Glutamatergic neuron (in vitro differentiated cells): Measurements from ENCODE around the gene HMBS. TPM values are rescaled to one million over a fixed set of nuclear protein-coding genes. Genes with fewer than 3 reads are reported as not detected.
"Not testable (repeated sequence)": the region's sequence is repeated elsewhere in the genome, so short reads cannot be mapped to it uniquely, and the experiment has no call there.

Experiments
- DNase-seq: peaks from one replicate; pipeline ENCODE4 v3.0.0; 2022
- H3K27ac Mint-ChIP-seq: one replicate; pipeline ENCODE4 v1.8.0; 2020; ENCODE audit warnings: mild to moderate bottlenecking, mixed read lengths, inconsistent platforms; ENCODE audit not compliant: unreplicated experiment
- H3K27me3 Mint-ChIP-seq: one replicate; pipeline ENCODE4 v1.8.0; 2020; ENCODE audit warnings: mild to moderate bottlenecking, moderate library complexity, mixed read lengths, inconsistent platforms; ENCODE audit not compliant: unreplicated experiment
- H3K36me3 Mint-ChIP-seq: one replicate; pipeline ENCODE4 v1.8.0; 2020; ENCODE audit warnings: mild to moderate bottlenecking, mixed read lengths, inconsistent platforms; ENCODE audit not compliant: unreplicated experiment
- H3K4me1 Mint-ChIP-seq: one replicate; pipeline ENCODE4 v1.8.0; 2020; ENCODE audit warnings: mild to moderate bottlenecking, low read depth, mixed read lengths, inconsistent platforms; ENCODE audit not compliant: unreplicated experiment
- H3K4me3 Mint-ChIP-seq: one replicate; pipeline ENCODE4 v1.8.0; 2020; ENCODE audit warnings: mild to moderate bottlenecking, mixed read lengths, inconsistent platforms; ENCODE audit not compliant: unreplicated experiment
- H3K9me3 Mint-ChIP-seq: one replicate; pipeline ENCODE4 v1.8.0; 2020; ENCODE audit warnings: mild to moderate bottlenecking, moderate library complexity, mixed read lengths, inconsistent platforms; ENCODE audit not compliant: unreplicated experiment
- long read RNA-seq: library from polyadenylated mRNA; unstranded; transcript quantifications from one replicate; pipeline ENCODE4 v2.0.0, GENCODE V29; 2020; ENCODE audit not compliant: unreplicated experiment
- total RNA-seq: library from RNA; stranded (reverse); fragmentation: NEBNext Ultra II Directional; extraction: Animal tissue kit (Norgen Biotek cat#: 25700); gene quantifications from one replicate; pipeline ENCODE4 v1.2.1, GENCODE V29; 2021; ENCODE audit not compliant: unreplicated experiment
- TF ChIP-seq, protein P1 (sequence below): fragments of 200-600 bp; sonication (generic); IDR thresholded peaks from one replicate; pipeline ENCODE4 v1.5.0; 2021; ENCODE audit not compliant: partially characterized antibody, unreplicated experiment

The HMBS gene
- 30.4 TPM for total RNA-seq
- long read RNA-seq, transcript HMBS-201 (14 exons, 1,501 nt) = major isoform, 29 of 52 reads
- long read RNA-seq, partial matches to known transcripts = 2 of 52 reads
- long read RNA-seq, other reads (novel, unspliced or antisense) = 20 of 52 reads

- Mint-ChIP-seq H3K36me3 (no peaks in the 10 kb centered on the region), H3K9me3 (peaks cover 7% of the 10 kb centered on the region), H3K27ac (peak within 1 kb of the TSS; percentile 90), H3K27me3 (peaks cover 4% of the 10 kb centered on the region), H3K4me3 (peak within 1 kb of the TSS; percentile 98), H3K4me1 (no peaks in the 10 kb centered on the region)
- peak; percentile 88 for DNase-seq
- TF ChIP-seq, protein P1, sequence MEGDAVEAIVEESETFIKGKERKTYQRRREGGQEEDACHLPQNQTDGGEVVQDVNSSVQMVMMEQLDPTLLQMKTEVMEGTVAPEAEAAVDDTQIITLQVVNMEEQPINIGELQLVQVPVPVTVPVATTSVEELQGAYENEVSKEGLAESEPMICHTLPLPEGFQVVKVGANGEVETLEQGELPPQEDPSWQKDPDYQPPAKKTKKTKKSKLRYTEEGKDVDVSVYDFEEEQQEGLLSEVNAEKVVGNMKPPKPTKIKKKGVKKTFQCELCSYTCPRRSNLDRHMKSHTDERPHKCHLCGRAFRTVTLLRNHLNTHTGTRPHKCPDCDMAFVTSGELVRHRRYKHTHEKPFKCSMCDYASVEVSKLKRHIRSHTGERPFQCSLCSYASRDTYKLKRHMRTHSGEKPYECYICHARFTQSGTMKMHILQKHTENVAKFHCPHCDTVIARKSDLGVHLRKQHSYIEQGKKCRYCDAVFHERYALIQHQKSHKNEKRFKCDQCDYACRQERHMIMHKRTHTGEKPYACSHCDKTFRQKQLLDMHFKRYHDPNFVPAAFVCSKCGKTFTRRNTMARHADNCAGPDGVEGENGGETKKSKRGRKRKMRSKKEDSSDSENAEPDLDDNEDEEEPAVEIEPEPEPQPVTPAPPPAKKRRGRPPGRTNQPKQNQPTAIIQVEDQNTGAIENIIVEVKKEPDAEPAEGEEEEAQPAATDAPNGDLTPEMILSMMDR = no peak
Observed at GRCh38 chr11:119084663-119085436, at the start of gene HMBS. Gene HMBS, plus strand, starts transcription at chr11:119084881. Its CDS starts 153 bp downstream, at chr11:119085034.

DNA sequence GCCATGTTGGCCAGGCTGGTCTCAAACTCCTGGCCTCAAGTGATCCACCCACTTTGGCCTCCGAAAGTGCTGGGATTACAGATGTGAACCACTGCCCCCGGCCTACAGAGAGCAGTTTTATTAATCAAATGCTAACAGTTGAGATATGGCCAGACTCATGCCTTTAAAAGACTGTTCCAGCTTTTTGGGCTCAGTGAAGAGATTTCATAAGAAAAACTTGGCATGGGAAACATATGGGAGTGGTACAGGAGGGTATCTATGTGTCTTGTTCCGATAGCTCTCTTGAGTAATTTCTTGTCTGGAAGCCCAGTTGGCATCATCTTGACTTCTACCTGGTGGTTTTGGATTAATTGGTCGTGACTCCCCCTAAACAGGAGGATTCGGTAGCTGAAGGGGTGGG lies 45.8 kb upstream of the HMBS start:
- H3K4me1 Mint-ChIP-seq = no peaks in the 10 kb centered on the region
- no peak overlapping the region for H3K4me3 Mint-ChIP-seq
- H3K9me3 Mint-ChIP-seq = peaks cover 3% of the 10 kb centered on the region
- H3K27me3 Mint-ChIP-seq = peaks cover 2% of the 10 kb centered on the region
- no peaks in the 10 kb centered on the region for H3K36me3 Mint-ChIP-seq
- no peak overlapping the region for H3K27ac Mint-ChIP-seq
- TF ChIP-seq, protein P1 = no peak
- DNase-seq = no peak

GRCh38 chr11:119039471-119039870 lies 45.2 kb upstream of the HMBS start:
- not testable (repeated sequence) for H3K9me3 Mint-ChIP-seq, DNase-seq, H3K36me3 Mint-ChIP-seq, H3K27me3 Mint-ChIP-seq, H3K4me1 Mint-ChIP-seq, H3K27ac Mint-ChIP-seq, H3K4me3 Mint-ChIP-seq

DNA sequence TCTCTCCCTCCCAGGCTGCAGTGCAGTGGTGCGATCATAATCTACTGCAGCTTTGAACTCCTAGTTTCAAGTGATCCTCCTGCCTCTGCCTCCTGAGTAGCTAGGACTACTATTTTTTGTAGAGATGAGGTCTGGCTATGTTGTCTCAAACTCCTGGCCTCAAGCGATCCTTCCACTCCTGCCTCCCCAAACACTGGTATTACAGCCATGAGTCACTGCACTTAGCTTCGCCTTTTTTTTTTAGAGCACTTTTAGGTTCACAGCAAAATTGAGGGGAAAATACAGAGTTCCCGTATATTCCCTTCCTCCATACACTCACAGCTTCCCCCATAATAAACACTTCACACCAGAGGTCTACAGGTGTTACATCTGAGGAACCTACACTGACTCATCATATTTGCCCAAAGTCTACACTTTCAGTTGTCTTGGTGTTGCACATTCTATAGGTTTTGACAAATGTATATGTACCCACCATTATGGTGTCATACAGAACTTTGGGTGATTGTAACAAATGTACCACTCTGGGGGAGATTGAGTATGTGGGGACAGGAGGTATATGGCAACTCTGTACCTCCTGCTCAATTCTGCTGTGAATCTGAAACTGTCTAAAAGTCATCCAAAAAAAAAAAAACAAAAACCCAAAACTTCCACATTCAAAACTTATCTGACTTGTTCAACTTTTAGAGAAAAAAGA lies 42.7 kb upstream of the HMBS start:
- H3K4me3 Mint-ChIP-seq = peak overlapping the region; percentile 36
- H3K9me3 Mint-ChIP-seq = peaks cover 4% of the 10 kb centered on the region
- H3K27me3 Mint-ChIP-seq = peaks cover 2% of the 10 kb centered on the region
- H3K27ac Mint-ChIP-seq = no peak overlapping the region
- no peaks in the 10 kb centered on the region for H3K4me1 Mint-ChIP-seq
- TF ChIP-seq, protein P1 = no peak
- DNase-seq = no peak
- H3K36me3 Mint-ChIP-seq = no peaks in the 10 kb centered on the region

DNA sequence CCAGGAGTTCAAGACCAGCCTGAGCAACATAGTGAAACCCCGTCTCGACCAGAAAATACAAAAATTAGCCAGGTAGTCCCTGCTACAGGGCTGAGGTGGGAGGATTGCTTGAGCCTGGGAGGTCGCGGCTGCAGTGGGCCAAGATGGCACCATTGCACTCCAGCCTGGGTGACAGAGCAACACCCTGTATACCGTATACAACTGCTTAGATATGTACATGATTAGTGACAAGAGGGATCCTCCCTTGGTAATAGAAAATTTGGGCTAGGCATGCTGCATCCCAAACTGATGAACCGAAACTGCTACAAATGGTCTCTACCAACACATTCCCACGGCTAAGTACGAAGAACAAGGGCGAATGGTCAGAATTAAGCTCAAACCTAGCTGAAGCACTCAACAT lies 41.8 kb upstream of the HMBS start:
- Mint-ChIP-seq H3K4me3 (no peak overlapping the region), H3K36me3 (no peaks in the 10 kb centered on the region), H3K4me1 (no peaks in the 10 kb centered on the region), H3K27me3 (peaks cover 2% of the 10 kb centered on the region), H3K27ac (no peak overlapping the region), H3K9me3 (peaks cover 7% of the 10 kb centered on the region)
- TF ChIP-seq, protein P1 = no peak
- DNase-seq = no peak
